HepG2 (cell line): Measurements from ENCODE around the gene M1AP. TPM values are rescaled to one million over a fixed set of nuclear protein-coding genes. Genes with fewer than 3 reads are reported as not detected.

Experiments used
- AGO1 ChIP-seq: fragments of 200-400 bp; formaldehyde crosslinking; IDR thresholded peaks from 2 replicates; pipeline ENCODE4 v1.6.1; 2017; ENCODE audit warnings: mild to moderate bottlenecking, low read depth, low read length, moderate library complexity; ENCODE audit not compliant: poor library complexity, severe bottlenecking
- ARID2 ChIP-seq: sonication (generic); formaldehyde crosslinking; IDR thresholded peaks from 2 replicates; pipeline ENCODE4 v1.8.1; 2022; ENCODE audit warnings: mild to moderate bottlenecking, missing genetic modification reagents, borderline replicate concordance
- CC2D1A ChIP-seq: sonication (generic); formaldehyde crosslinking; IDR thresholded peaks from 2 replicates; pipeline ENCODE4 v1.8.1; 2023; ENCODE audit warnings: mild to moderate bottlenecking, missing genetic modification reagents
- GLI4 ChIP-seq: sonication (generic); formaldehyde crosslinking; IDR thresholded peaks from 2 replicates; pipeline ENCODE4 v1.5.1; 2020; ENCODE audit warnings: missing genetic modification reagents, mild to moderate bottlenecking, moderate library complexity, borderline replicate concordance
- HDAC1 ChIP-seq: sonication (generic); formaldehyde crosslinking; IDR thresholded peaks from 2 replicates; pipeline ENCODE4 v1.5.1; 2020; ENCODE audit warnings: mild to moderate bottlenecking, missing genetic modification reagents
- HINFP ChIP-seq: sonication (generic); formaldehyde crosslinking; IDR thresholded peaks from 2 replicates; pipeline ENCODE4 v1.4.0; 2020; ENCODE audit warnings: low read depth, mild to moderate bottlenecking, missing genetic modification reagents
- HNF4A ChIP-seq: sonication (generic); formaldehyde crosslinking; IDR thresholded peaks from 2 replicates; pipeline ENCODE4 v1.4.0; 2020; ENCODE audit warnings: missing genetic modification reagents
- IKZF5 ChIP-seq: IDR thresholded peaks from 2 replicates; pipeline ENCODE4 v1.6.1; 2018; ENCODE audit warnings: missing genetic modification reagents, mild to moderate bottlenecking, missing compliant biosample characterization
- MIER3 ChIP-seq: IDR thresholded peaks from 2 replicates; pipeline ENCODE4 v1.6.1; 2016; ENCODE audit warnings: missing compliant biosample characterization, borderline replicate concordance
- NCOA5 ChIP-seq: sonication (generic); formaldehyde crosslinking; IDR thresholded peaks from 2 replicates; pipeline ENCODE4 v1.4.0; 2020; ENCODE audit warnings: missing genetic modification reagents
- NR1H2 ChIP-seq: sonication (generic); formaldehyde crosslinking; IDR thresholded peaks from 2 replicates; pipeline ENCODE4 v1.8.1; 2022; ENCODE audit warnings: low read depth, missing genetic modification reagents, borderline replicate concordance
- SOX6 ChIP-seq, 2 experiments: fragments of 450-650 bp in 1 of 2; sonication (generic) in 1 of 2; formaldehyde crosslinking in 1 of 2; IDR thresholded peaks; 2 replicates each; pipeline versions ENCODE4 v1.4.0 to v1.6.1; 2017 to 2020; ENCODE audit warnings: antibody characterized with exemption in 1 of 2, mild to moderate bottlenecking in 1 of 2, missing genetic modification reagents in 1 of 2
- TRIM22 ChIP-seq: fragments of 450-650 bp; IDR thresholded peaks from 2 replicates; pipeline ENCODE4 v1.6.1; 2017
- TRIM24 ChIP-seq: sonication (generic); formaldehyde crosslinking; IDR thresholded peaks from 2 replicates; pipeline ENCODE4 v1.8.0; 2022; ENCODE audit warnings: mild to moderate bottlenecking, missing genetic modification reagents
- ZBTB34 ChIP-seq: sonication (generic); formaldehyde crosslinking; IDR thresholded peaks from 2 replicates; pipeline ENCODE4 v1.8.0; 2022; ENCODE audit warnings: mild to moderate bottlenecking, missing genetic modification reagents
- ZNF180 ChIP-seq: sonication (generic); formaldehyde crosslinking; IDR thresholded peaks from 2 replicates; pipeline ENCODE4 v1.4.0; 2020; ENCODE audit warnings: low read depth, missing genetic modification reagents, borderline replicate concordance
- ZNF317 ChIP-seq: sonication (generic); formaldehyde crosslinking; IDR thresholded peaks from 2 replicates; pipeline ENCODE4 v1.5.0; 2020; ENCODE audit warnings: mild to moderate bottlenecking, missing genetic modification reagents
- ZNF33A ChIP-seq: sonication (generic); formaldehyde crosslinking; IDR thresholded peaks from 2 replicates; pipeline ENCODE4 v1.5.1; 2020; ENCODE audit warnings: missing genetic modification reagents, mild to moderate bottlenecking, moderate library complexity, borderline replicate concordance
- ZNF574 ChIP-seq: sonication (generic); formaldehyde crosslinking; IDR thresholded peaks from 2 replicates; pipeline ENCODE4 v1.4.0; 2020; ENCODE audit warnings: missing genetic modification reagents
- ZNF792 ChIP-seq: IDR thresholded peaks from 2 replicates; pipeline ENCODE4 v1.6.1; 2016
- ZNF841 ChIP-seq: sonication (generic); formaldehyde crosslinking; IDR thresholded peaks from 2 replicates; pipeline ENCODE4 v1.8.1; 2023; ENCODE audit warnings: missing genetic modification reagents, borderline replicate concordance
- ZNF850 ChIP-seq: sonication (generic); formaldehyde crosslinking; conservative IDR thresholded peaks from 2 replicates; pipeline ENCODE4 v1.9.0; 2021; ENCODE audit warnings: mild to moderate bottlenecking, missing genetic modification reagents
- polyA plus RNA-seq, 8 experiments: library from polyadenylated mRNA; depleted of rRNA in 3 of 8; stranded (reverse) in 7 of 8; unstranded in 1 of 8; fragments of >200 nt; fragmentation: Illumina TruSeq in 4 of 8; extraction: Trizol in 4 of 8; gene quantifications; 2 replicates each; pipeline versions ENCODE4 v1.2.1 to v1.2.3, GENCODE V29; 2011 to 2016; ENCODE audit warnings: low read depth in 4 of 8, missing spikeins in 1 of 8, mixed read lengths in 1 of 8; ENCODE audit not compliant: insufficient read depth in 1 of 8
- total RNA-seq, 5 experiments: library from RNA; depleted of rRNA; stranded (reverse); fragments of >200 nt; fragmentation: Illumina TruSeq; extraction: Trizol; gene quantifications; 2 replicates each; pipeline ENCODE4 v1.2.3, GENCODE V29; 2016; ENCODE audit warnings: low read depth in 1 of 5

The M1AP gene
- total and polyA plus RNA-seq, 2 of the 13 experiments (the other 11 are each of a cell fraction or from before 2014, with no cell fraction given), result not detected

- TF ChIP-seq ARID2, result peak; percentile 81
- TF ChIP-seq NCOA5, result no peak
- no peak for TF ChIP-seq ZNF33A (CRISPR knock-in tag)
- TF ChIP-seq GLI4 (CRISPR knock-in tag), result no peak
- TF ChIP-seq HNF4A (CRISPR knock-in tag), result peak; percentile 79
- TF ChIP-seq HDAC1 (CRISPR knock-in tag), result no peak
- TF ChIP-seq AGO1, result no peak
- TF ChIP-seq NR1H2 (CRISPR knock-in tag), result no peak
- TF ChIP-seq MIER3 (CRISPR knock-in tag), result no peak
- no peak for TF ChIP-seq IKZF5
- no peak for TF ChIP-seq HINFP
- no peak for TF ChIP-seq TRIM24
- 0 out of 2 replicates have a peak, but pooled peaks have one; percentile 0 for TF ChIP-seq ZNF792
- TF ChIP-seq ZNF317 (CRISPR knock-in tag), result no peak
- TF ChIP-seq TRIM22, result no peak
- no peak for TF ChIP-seq SOX6 (IDR thresholded peaks at IDR 0.05)
- TF ChIP-seq SOX6 (CRISPR knock-in tag; IDR thresholded peaks at IDR 0.05), result no peak
- no peak for TF ChIP-seq ZNF180 (CRISPR knock-in tag)
- TF ChIP-seq ZNF850, result no peak
- TF ChIP-seq CC2D1A, result no peak
- TF ChIP-seq ZBTB34, result no peak; the same call in 1 of the 2 replicates
- no peak for TF ChIP-seq ZNF574
- TF ChIP-seq ZNF841 (CRISPR knock-in tag), result no peak
Measured at GRCh38 chr2:74528600-74529356, 119.4 kb downstream of the M1AP start (continued).
